Muscle of leg (tissue), 11 donors: ENCODE results near the gene COL5A2. TPM values are rescaled to one million over a fixed set of nuclear protein-coding genes. Genes with fewer than 3 reads are reported as not detected.

Experiments used
- DNase-seq: peaks from one replicate; pipeline ENCODE4 v3.0.0; 2013
- H3K27ac ChIP-seq: one replicate; pipeline ENCODE4 v1.5.1; 2013; ENCODE audit warnings: mild to moderate bottlenecking, low read length, control low read depth
- H3K27me3 ChIP-seq: one replicate; pipeline ENCODE4 v1.6.1; 2013; ENCODE audit warnings: low read length; ENCODE audit not compliant: control insufficient read depth, insufficient read depth
- H3K36me3 ChIP-seq: one replicate; pipeline ENCODE4 v1.6.1; 2013; ENCODE audit warnings: low read length; ENCODE audit not compliant: control insufficient read depth, insufficient read depth
- H3K4me1 ChIP-seq: one replicate; pipeline ENCODE4 v1.6.1; 2013; ENCODE audit warnings: low read length; ENCODE audit not compliant: control insufficient read depth, insufficient read depth
- H3K4me3 ChIP-seq: one replicate; pipeline ENCODE4 v1.5.1; 2013; ENCODE audit warnings: low read length, control low read depth
- H3K9me3 ChIP-seq: replicated peaks from 2 replicates; pipeline ENCODE4 v1.6.1; 2013; ENCODE audit warnings: low read depth, low read length; ENCODE audit not compliant: control insufficient read depth
- WGBS: methylation state at CpG from one replicate; pipeline ENCODE4 v1.1.5; 2013; ENCODE audit warnings: missing lambda C conversion rate; ENCODE audit not compliant: insufficient coverage; 5-methylcytosine and 5-hydroxymethylcytosine counted together
- polyA plus RNA-seq, 8 donors: library from polyadenylated mRNA; unstranded; fragments of 120-200 nt; gene quantifications; one replicate each; pipeline versions ENCODE4 v1.2.1 to v1.2.3, GENCODE V29; 2013; ENCODE audit warnings: inconsistent platforms in 1 of 8, low replicate concordance in 1 of 8; ENCODE audit not compliant: insufficient read length in 8 of 8, insufficient read depth in 1 of 8
- total RNA-seq: library from RNA; stranded (reverse); fragments of 120-200 nt; gene quantifications from one replicate; pipeline ENCODE4 v1.2.4, GENCODE V29; 2013

The COL5A2 gene
- total and polyA plus RNA-seq, 9 donors = 297 to 792 (median 487) TPM

GRCh38 chr2:189152483-189152882 lies 27.1 kb downstream of the COL5A2 start:
- Histone ChIP-seq H3K4me3 (no peak overlapping the region), H3K27ac (peak overlapping the region; percentile 84), H3K36me3 (peaks cover 2% of the 10 kb centered on the region), H3K27me3 (no peaks in the 10 kb centered on the region), H3K4me1 (peaks cover 7% of the 10 kb centered on the region), H3K9me3 (no peaks in the 10 kb centered on the region)
- peak; percentile 86 for DNase-seq
- WGBS = 38% methylated on average over 2 of the region's 3 CpGs

GRCh38 chr2:189151906-189152305 lies 27.7 kb downstream of the COL5A2 start:
- Histone ChIP-seq H3K4me3 (no peak overlapping the region), H3K4me1 (peaks cover 7% of the 10 kb centered on the region), H3K27ac (peak overlapping the region; percentile 84), H3K27me3 (no peaks in the 10 kb centered on the region), H3K9me3 (no peaks in the 10 kb centered on the region), H3K36me3 (peaks cover 2% of the 10 kb centered on the region)
- DNase-seq = peak; percentile 91

- Histone ChIP-seq H3K4me1 (peaks cover 7% of the 10 kb centered on the region), H3K9me3 (no peaks in the 10 kb centered on the region), H3K27ac (peak overlapping the region; percentile 43), H3K36me3 (peaks cover 2% of the 10 kb centered on the region), H3K27me3 (no peaks in the 10 kb centered on the region), H3K4me3 (no peak overlapping the region)
- peak; percentile 78 for DNase-seq
- no CpG with 5 or more reads among the region's 2 CpGs for WGBS
Observed at GRCh38 chr2:189150033-189150432, 29.5 kb downstream of the COL5A2 start.

- WGBS = no CpG with 5 or more reads among the region's 1 CpG
- no peak overlapping the region for H3K4me3 ChIP-seq
- H3K27me3 ChIP-seq = no peaks in the 10 kb centered on the region
- H3K9me3 ChIP-seq = no peaks in the 10 kb centered on the region
- DNase-seq = no peak
- peaks cover 5% of the 10 kb centered on the region for H3K4me1 ChIP-seq
- H3K36me3 ChIP-seq = peaks cover 2% of the 10 kb centered on the region
- no peak overlapping the region for H3K27ac ChIP-seq
Observed at GRCh38 chr2:189147989-189148388, 31.6 kb downstream of the COL5A2 start.

GRCh38 chr2:189147361-189147760 lies 32.2 kb downstream of the COL5A2 start:
- H3K4me3 ChIP-seq = no peak overlapping the region
- H3K9me3 ChIP-seq = no peaks in the 10 kb centered on the region
- no peaks in the 10 kb centered on the region for H3K27me3 ChIP-seq
- H3K36me3 ChIP-seq = peaks cover 2% of the 10 kb centered on the region
- no peak overlapping the region for H3K27ac ChIP-seq
- H3K4me1 ChIP-seq = peaks cover 1% of the 10 kb centered on the region
- no CpG with 5 or more reads among the region's 2 CpGs for WGBS
- no peak for DNase-seq

- Histone ChIP-seq H3K4me1 (no peaks in the 10 kb centered on the region), H3K36me3 (peaks cover 2% of the 10 kb centered on the region), H3K9me3 (no peaks in the 10 kb centered on the region), H3K27me3 (no peaks in the 10 kb centered on the region), H3K4me3 (no peak overlapping the region), H3K27ac (no peak overlapping the region)
- WGBS = no CpG with 5 or more reads among the region's 2 CpGs
- no peak for DNase-seq
Observed at GRCh38 chr2:189146553-189146952, 33.0 kb downstream of the COL5A2 start.

GRCh38 chr2:189144700-189145211 lies 34.8 kb downstream of the COL5A2 start:
- no peak for DNase-seq
- Histone ChIP-seq H3K36me3 (peaks cover 2% of the 10 kb centered on the region), H3K9me3 (no peaks in the 10 kb centered on the region), H3K27me3 (no peaks in the 10 kb centered on the region), H3K4me3 (no peak overlapping the region), H3K27ac (no peak overlapping the region), H3K4me1 (no peaks in the 10 kb centered on the region)
- no CpG with 5 or more reads among the region's 3 CpGs for WGBS

- DNase-seq = peak; percentile 71
- Histone ChIP-seq H3K9me3 (no peaks in the 10 kb centered on the region), H3K36me3 (peaks cover 2% of the 10 kb centered on the region), H3K4me3 (no peak overlapping the region), H3K27ac (peak overlapping the region; percentile 49), H3K27me3 (no peaks in the 10 kb centered on the region), H3K4me1 (no peaks in the 10 kb centered on the region)
- no CpG with 5 or more reads among the region's 2 CpGs for WGBS
Observed at GRCh38 chr2:189143925-189144324, 35.6 kb downstream of the COL5A2 start.

GRCh38 chr2:189142893-189143759 lies 36.4 kb downstream of the COL5A2 start:
- Histone ChIP-seq H3K9me3 (no peaks in the 10 kb centered on the region), H3K27me3 (no peaks in the 10 kb centered on the region), H3K27ac (no peak overlapping the region), H3K36me3 (no peaks in the 10 kb centered on the region), H3K4me1 (no peaks in the 10 kb centered on the region), H3K4me3 (no peak overlapping the region)
- WGBS = no CpG with 5 or more reads among the region's 4 CpGs
- no peak for DNase-seq

- no CpG with 5 or more reads among the region's 5 CpGs for WGBS
- H3K4me3 ChIP-seq = no peak overlapping the region
Observed at GRCh38 chr2:189138800-189139199, 40.8 kb downstream of the COL5A2 start.

More at GRCh38 chr2:189138800-189139199, 40.8 kb downstream of the COL5A2 start:
- H3K4me1 ChIP-seq = peaks cover 3% of the 10 kb centered on the region
- H3K36me3 ChIP-seq = peaks cover 2% of the 10 kb centered on the region
- no peak for DNase-seq
- H3K27me3 ChIP-seq = no peaks in the 10 kb centered on the region
- H3K27ac ChIP-seq = no peak overlapping the region
- H3K9me3 ChIP-seq = no peaks in the 10 kb centered on the region
